NT2/D1 (cell line): ENCODE measurements around the gene AP1AR.

ENCODE experiments used
- SUZ12 ChIP-seq: IDR thresholded peaks from 2 replicates; pipeline ENCODE4 v1.6.1; 2011; ENCODE audit not compliant: insufficient read length, insufficient read depth; ENCODE audit errors: extremely low read depth
- YY1 ChIP-seq: IDR thresholded peaks from 2 replicates; pipeline ENCODE4 v1.6.1; 2011; ENCODE audit not compliant: insufficient read length, insufficient read depth
- ZNF274 ChIP-seq: IDR thresholded peaks from 2 replicates; pipeline ENCODE4 v1.6.1; 2011; ENCODE audit warnings: mild to moderate bottlenecking, low read depth, low read length

DNA sequence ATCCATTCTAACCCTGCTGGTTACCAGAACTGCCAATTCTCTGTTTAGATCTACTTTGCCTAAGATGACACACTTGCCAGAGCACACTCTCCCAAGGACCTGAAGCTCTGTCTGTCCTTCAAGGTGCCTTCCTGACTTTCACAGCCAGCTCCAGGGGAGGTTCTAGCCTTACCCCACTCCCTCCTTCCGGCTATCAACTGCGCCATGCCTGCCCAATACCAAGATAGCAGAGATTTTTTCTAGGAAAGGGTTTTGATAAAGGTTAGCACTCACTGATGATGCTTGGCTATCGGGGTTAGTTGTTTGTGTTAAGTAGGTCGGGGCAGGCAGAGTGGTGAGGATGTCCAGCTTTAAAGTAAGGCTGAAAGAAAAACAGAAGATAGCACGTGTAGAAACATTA lies 79.9 kb downstream of the AP1AR start:
- TF ChIP-seq YY1 (no peak), ZNF274 (no peak), SUZ12 (no peak)
